H1 (cell line): ENCODE data around the gene RFLNA.

Experiments
- EZH2 ChIP-seq: fragments of 200-600 bp; sonication (generic); IDR thresholded peaks from 2 replicates; pipeline ENCODE4 v1.7.1; 2012; ENCODE audit warnings: low read depth, mild to moderate bottlenecking, moderate library complexity, low read length, inconsistent platforms; ENCODE audit not compliant: severe bottlenecking
- SP2 ChIP-seq: IDR thresholded peaks from 2 replicates; pipeline ENCODE4 v1.6.1; 2012; ENCODE audit warnings: mild to moderate bottlenecking, low read length, inconsistent platforms
- TF ChIP-seq, protein P1 (sequence below), 3 experiments: IDR thresholded peaks; 1 replicate in 2 of 3; 2 replicates in 1 of 3; pipeline versions ENCODE4 v1.5.1 to v1.6.1; 2011; ENCODE audit warnings: low read length in 3 of 3, mild to moderate bottlenecking in 3 of 3, inconsistent platforms in 2 of 3, low read depth in 1 of 3, moderate library complexity in 1 of 3; ENCODE audit not compliant: insufficient read depth in 1 of 3; ENCODE audit errors: control extremely low read depth in 1 of 3

DNA sequence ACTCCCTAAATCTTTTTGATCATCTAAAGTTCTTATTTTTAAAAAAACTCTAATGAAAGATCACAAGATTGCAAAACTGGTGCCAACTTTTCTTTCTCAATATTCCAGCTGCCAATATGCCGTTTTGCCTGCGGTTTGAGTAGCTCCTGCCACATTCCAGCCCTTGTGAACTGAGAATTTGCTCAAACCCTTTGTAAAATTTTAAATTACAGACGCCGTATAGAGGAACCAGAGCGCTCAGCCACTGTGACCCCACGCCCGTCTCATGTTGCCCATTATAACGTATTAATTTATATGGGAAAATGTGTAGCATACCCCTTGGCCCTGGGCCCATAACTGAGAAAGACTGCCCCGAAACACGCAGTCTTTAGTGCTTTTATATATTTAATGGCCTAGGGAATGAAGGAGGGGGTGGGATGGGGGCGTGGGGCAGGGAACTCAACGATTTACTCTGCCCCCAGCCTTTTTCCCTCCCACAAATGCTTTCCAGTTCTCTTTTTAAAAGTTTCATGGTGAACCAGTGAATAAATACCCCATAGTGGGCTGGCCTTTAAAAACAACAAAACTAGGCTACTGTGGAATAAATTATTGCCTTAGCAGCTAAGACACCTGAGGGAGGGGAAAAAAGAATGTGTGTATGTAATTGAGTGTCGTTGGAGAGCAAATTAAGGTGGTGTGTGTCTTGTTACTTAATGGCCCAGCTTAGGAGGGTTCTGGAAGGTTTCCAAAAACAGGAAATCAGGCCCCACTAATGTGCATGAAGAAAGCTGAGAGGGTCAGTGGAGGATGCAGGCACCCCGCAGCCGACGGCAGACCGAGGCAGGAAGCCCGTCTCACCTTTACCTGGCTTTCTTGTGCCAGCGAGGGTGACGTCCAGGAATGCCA is 45.7 kb upstream of the RFLNA start:
- TF ChIP-seq, protein P1, sequence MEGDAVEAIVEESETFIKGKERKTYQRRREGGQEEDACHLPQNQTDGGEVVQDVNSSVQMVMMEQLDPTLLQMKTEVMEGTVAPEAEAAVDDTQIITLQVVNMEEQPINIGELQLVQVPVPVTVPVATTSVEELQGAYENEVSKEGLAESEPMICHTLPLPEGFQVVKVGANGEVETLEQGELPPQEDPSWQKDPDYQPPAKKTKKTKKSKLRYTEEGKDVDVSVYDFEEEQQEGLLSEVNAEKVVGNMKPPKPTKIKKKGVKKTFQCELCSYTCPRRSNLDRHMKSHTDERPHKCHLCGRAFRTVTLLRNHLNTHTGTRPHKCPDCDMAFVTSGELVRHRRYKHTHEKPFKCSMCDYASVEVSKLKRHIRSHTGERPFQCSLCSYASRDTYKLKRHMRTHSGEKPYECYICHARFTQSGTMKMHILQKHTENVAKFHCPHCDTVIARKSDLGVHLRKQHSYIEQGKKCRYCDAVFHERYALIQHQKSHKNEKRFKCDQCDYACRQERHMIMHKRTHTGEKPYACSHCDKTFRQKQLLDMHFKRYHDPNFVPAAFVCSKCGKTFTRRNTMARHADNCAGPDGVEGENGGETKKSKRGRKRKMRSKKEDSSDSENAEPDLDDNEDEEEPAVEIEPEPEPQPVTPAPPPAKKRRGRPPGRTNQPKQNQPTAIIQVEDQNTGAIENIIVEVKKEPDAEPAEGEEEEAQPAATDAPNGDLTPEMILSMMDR (IDR thresholded peaks at IDR 0.05; ENCODE audit: control extremely low read depth in 1 of 3, insufficient read depth in 1 of 3, low read depth in 1 of 3, low read length in 3 of 3): no peak
- TF ChIP-seq EZH2: no peak
- no peak for TF ChIP-seq SP2
